ENCODE measurements around the gene ST3GAL3. TPM values are rescaled to one million over a fixed set of nuclear protein-coding genes. Genes with fewer than 3 reads are reported as not detected.

The ST3GAL3 gene
- total and polyA plus RNA-seq, 2 donors (not counting 3 experiments of a cell fraction or from before 2014, with no cell fraction given): 14.3 to 35.8 TPM

GRCh38 chr1:43901196-43901961 is 194.0 kb downstream of the ST3GAL3 start:
- intact Hi-C loops (cut with micrococcal nuclease) (no loop called here), dilution Hi-C loops (cut with MboI; ENCODE audit: extremely low pct_ligation_motif_present, low sequenced_read_pairs) (no loop called here)
- peaks cover 0 to 13% of the 10 kb centered on the region in 2 experiments for H3K36me3 ChIP-seq (ENCODE audit: control insufficient read depth in 2 of 2, extremely low read depth in 1 of 2, insufficient read depth in 2 of 2, low read length in 2 of 2)
- H3K4me2 ChIP-seq (ENCODE audit: insufficient read depth, low read length): no peak overlapping the region
- H4K20me1 ChIP-seq (replicated peaks; ENCODE audit: control insufficient read depth, extremely low read depth, insufficient read depth, low read length): no peaks in the 10 kb centered on the region
- BruUV-seq (replicated peaks): no TSS peak
- H3K27ac ChIP-seq (ENCODE audit: insufficient read depth, low read depth, low read length): no peak overlapping the region
- H3K9ac ChIP-seq (replicated peaks; ENCODE audit: extremely low read depth, insufficient read depth, low read length): no peak overlapping the region
- no peak overlapping the region for H2AFZ ChIP-seq (ENCODE audit: low read depth, low read length)
- ChIA-PET POLR2A (no interaction called here), CTCF (interaction anchor here (0.8 to 2.4 kb wide), 3 partner anchors 11 to 138 kb away, joined by 3 to 12 read pairs (median 4); no protein-coding TSS in a partner anchor)
- FAIRE-seq: no peak
- no peaks in the 10 kb centered on the region for H3K27me3 ChIP-seq (ENCODE audit: control insufficient read depth in 2 of 2, insufficient read depth in 2 of 2, low read length in 2 of 2)
- H3K79me2 ChIP-seq (ENCODE audit: control insufficient read depth, insufficient read depth, low read length): no peaks in the 10 kb centered on the region
- no peak for TF ChIP-seq POLR2A (IDR thresholded peaks at IDR 0.05; ENCODE audit: low read depth, low read length)
- DNase-seq (ENCODE audit: low read depth, low spot score): no peak
- no peaks in the 10 kb centered on the region for H3K4me1 ChIP-seq (ENCODE audit: control insufficient read depth, extremely low read depth, insufficient read depth, low read length)
- H3K4me3 ChIP-seq (replicated peaks in 1 of 3; ENCODE audit: insufficient read depth in 1 of 3, low read depth in 1 of 3, low read length in 3 of 3): no peak overlapping the region
- no peaks in the 10 kb centered on the region for H3K9me1 ChIP-seq (replicated peaks; ENCODE audit: control insufficient read depth, extremely low read depth, insufficient read depth, low read length)
- no peaks in the 10 kb centered on the region for H3K9me3 ChIP-seq (replicated peaks; ENCODE audit: control insufficient read depth, insufficient read depth, low read length)

DNA sequence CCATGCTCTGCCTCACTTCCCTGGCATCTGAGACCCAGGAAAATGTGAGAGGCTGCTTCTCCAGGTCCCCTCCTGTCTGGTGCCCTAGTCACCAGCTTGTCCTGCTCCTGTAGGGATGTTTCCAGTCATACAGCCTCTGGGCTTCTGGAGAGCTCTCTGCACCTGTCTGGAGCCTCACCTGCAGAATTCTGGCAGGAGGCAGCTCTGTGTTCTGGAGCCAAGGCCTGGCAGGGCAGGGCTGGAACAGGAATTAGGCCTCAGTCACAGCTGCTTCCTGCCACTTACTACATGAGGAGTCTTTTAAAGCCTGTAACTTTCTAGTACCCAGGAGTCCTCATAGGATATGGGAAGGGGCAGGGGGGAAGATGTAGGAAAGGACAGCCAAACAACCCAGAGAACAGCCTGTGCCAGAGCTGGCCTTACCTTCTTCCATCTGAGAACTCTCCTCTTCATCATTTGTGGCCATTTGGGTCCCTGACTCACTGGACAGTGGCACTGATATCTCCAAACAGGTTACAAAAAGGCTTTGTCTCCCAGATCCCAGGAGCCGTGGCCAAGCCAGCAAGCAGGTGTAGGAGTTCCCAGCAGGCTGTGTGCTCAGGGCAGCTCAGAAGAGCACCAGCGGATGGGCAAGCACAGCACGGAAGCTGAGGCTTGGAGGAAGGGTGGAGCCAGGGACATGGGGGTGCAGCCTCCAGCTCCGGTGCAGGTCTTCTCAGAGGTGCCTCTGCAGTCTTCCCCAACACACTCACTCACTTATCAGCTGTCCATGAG is 194.9 kb downstream of the ST3GAL3 start:
- no peak overlapping the region for H2AFZ ChIP-seq (ENCODE audit: low read depth, low read length)
- H3K4me1 ChIP-seq (ENCODE audit: control insufficient read depth, extremely low read depth, insufficient read depth, low read length): no peaks in the 10 kb centered on the region
- no peak overlapping the region for H3K27ac ChIP-seq (ENCODE audit: insufficient read depth, low read depth, low read length)
- H3K9me1 ChIP-seq (replicated peaks; ENCODE audit: control insufficient read depth, extremely low read depth, insufficient read depth, low read length): no peaks in the 10 kb centered on the region
- FAIRE-seq (no peak), DNase-seq (ENCODE audit: low read depth, low spot score) (no peak)
- H3K79me2 ChIP-seq (ENCODE audit: control insufficient read depth, insufficient read depth, low read length): no peaks in the 10 kb centered on the region
- H3K27me3 ChIP-seq (ENCODE audit: control insufficient read depth in 2 of 2, insufficient read depth in 2 of 2, low read length in 2 of 2): no peaks in the 10 kb centered on the region
- ChIA-PET POLR2A (no interaction called here), CTCF (interaction anchor here (1.1 to 2.4 kb wide), 2 partner anchors 32 to 139 kb away, joined by 4 to 12 read pairs; no protein-coding TSS in a partner anchor)
- dilution Hi-C loops (cut with MboI; ENCODE audit: extremely low pct_ligation_motif_present, low sequenced_read_pairs): no loop called here
- H3K9ac ChIP-seq (replicated peaks; ENCODE audit: extremely low read depth, insufficient read depth, low read length): no peak overlapping the region
- no peak overlapping the region for H3K4me2 ChIP-seq (ENCODE audit: insufficient read depth, low read length)
- no peaks in the 10 kb centered on the region for H3K9me3 ChIP-seq (replicated peaks; ENCODE audit: control insufficient read depth, insufficient read depth, low read length)
- H3K36me3 ChIP-seq (ENCODE audit: control insufficient read depth in 2 of 2, extremely low read depth in 1 of 2, insufficient read depth in 2 of 2, low read length in 2 of 2): peaks cover 0 to 13% of the 10 kb centered on the region in 2 experiments
- BruUV-seq (replicated peaks): no TSS peak
- intact Hi-C loops (cut with micrococcal nuclease): no loop called here
- H3K4me3 ChIP-seq (replicated peaks in 1 of 3; ENCODE audit: insufficient read depth in 1 of 3, low read depth in 1 of 3, low read length in 3 of 3): no peak overlapping the region
- TF ChIP-seq POLR2AphosphoS5 (IDR thresholded peaks at IDR 0.05; ENCODE audit: insufficient read depth, low read depth, low read length) (no peak), CTCF (IDR thresholded peaks at IDR 0.05; ENCODE audit: extremely low read depth in 1 of 2, insufficient read depth in 1 of 2, low read depth in 1 of 2, low read length in 2 of 2) (no peak), MYC (IDR thresholded peaks at IDR 0.05; ENCODE audit: low read depth, low read length) (no peak), GATA2 (IDR thresholded peaks at IDR 0.05; ENCODE audit: insufficient read depth, insufficient read length, low read depth, low read length) (no peak), EZH2 (IDR thresholded peaks at IDR 0.05; ENCODE audit: borderline replicate concordance, low read depth, low read length, severe bottlenecking) (no peak), POLR2A (IDR thresholded peaks at IDR 0.05; ENCODE audit: low read depth, low read length) (no peak), JUN (IDR thresholded peaks at IDR 0.05; ENCODE audit: borderline replicate concordance, insufficient read depth, insufficient read length, low read depth) (no peak), FOS (IDR thresholded peaks at IDR 0.05; ENCODE audit: borderline replicate concordance, insufficient read depth, low read length) (no peak)
- TF ChIP-seq, protein P1, sequence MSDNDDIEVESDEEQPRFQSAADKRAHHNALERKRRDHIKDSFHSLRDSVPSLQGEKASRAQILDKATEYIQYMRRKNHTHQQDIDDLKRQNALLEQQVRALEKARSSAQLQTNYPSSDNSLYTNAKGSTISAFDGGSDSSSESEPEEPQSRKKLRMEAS (IDR thresholded peaks at IDR 0.05; ENCODE audit: insufficient read depth, insufficient read length): no peak
- no peaks in the 10 kb centered on the region for H4K20me1 ChIP-seq (replicated peaks; ENCODE audit: control insufficient read depth, extremely low read depth, insufficient read depth, low read length)
